HEK293 (cell line): Measurements from ENCODE around the gene MLLT10.

Experiments used
- GLI4 ChIP-seq: fragments of 450-650 bp; formaldehyde crosslinking; IDR thresholded peaks from 2 replicates; pipeline ENCODE4 v1.5.1; 2016; ENCODE audit warnings: missing biosample characterization, missing genetic modification characterization
- HOXC10 ChIP-seq: sonication (generic); formaldehyde crosslinking; IDR thresholded peaks from 2 replicates; pipeline ENCODE4 v1.8.1; 2023; ENCODE audit warnings: mild to moderate bottlenecking, missing genetic modification reagents
- IKZF3 ChIP-seq: fragments of 450-650 bp; IDR thresholded peaks from 2 replicates; pipeline ENCODE4 v1.5.0; 2018; ENCODE audit warnings: missing biosample characterization, mild to moderate bottlenecking, missing genetic modification characterization, moderate library complexity
- PRDM2 ChIP-seq: fragments of 450-650 bp; formaldehyde crosslinking; IDR thresholded peaks from 2 replicates; pipeline ENCODE4 v1.5.1; 2016; ENCODE audit warnings: missing biosample characterization, missing genetic modification characterization, borderline replicate concordance
- PRDM4 ChIP-seq: fragments of 450-650 bp; formaldehyde crosslinking; IDR thresholded peaks from 2 replicates; pipeline ENCODE4 v1.5.1; 2017; ENCODE audit warnings: missing biosample characterization, missing genetic modification characterization
- PRDM6 ChIP-seq: fragments of 450-650 bp; formaldehyde crosslinking; IDR thresholded peaks from 2 replicates; pipeline ENCODE4 v1.5.1; 2017; ENCODE audit warnings: missing biosample characterization, missing genetic modification characterization
- REPIN1 ChIP-seq: fragments of 450-650 bp; formaldehyde crosslinking; IDR thresholded peaks from 2 replicates; pipeline ENCODE4 v1.5.1; 2017; ENCODE audit warnings: missing biosample characterization, missing genetic modification characterization, low read depth
- REST ChIP-seq: fragments of 450-650 bp; formaldehyde crosslinking; IDR thresholded peaks from 2 replicates; pipeline ENCODE4 v1.5.1; 2016; ENCODE audit warnings: missing biosample characterization, missing genetic modification characterization
- SALL2 ChIP-seq: fragments of 450-650 bp; formaldehyde crosslinking; IDR thresholded peaks from 2 replicates; pipeline ENCODE4 v1.5.0; 2017; ENCODE audit warnings: missing biosample characterization, mild to moderate bottlenecking, missing genetic modification characterization, borderline replicate concordance
- SCRT2 ChIP-seq: fragments of 450-650 bp; formaldehyde crosslinking; IDR thresholded peaks from 2 replicates; pipeline ENCODE4 v1.5.1; 2016; ENCODE audit warnings: missing biosample characterization, missing genetic modification characterization
- TCF7L2 ChIP-seq: IDR thresholded peaks from 2 replicates; pipeline ENCODE4 v1.6.1; 2011; ENCODE audit warnings: low read depth, mild to moderate bottlenecking, inconsistent platforms, low read length, moderate library complexity, borderline replicate concordance
- YY1 ChIP-seq: fragments of 450-650 bp; formaldehyde crosslinking; IDR thresholded peaks from 2 replicates; pipeline ENCODE4 v1.5.1; 2018; ENCODE audit warnings: missing biosample characterization, missing genetic modification characterization
- YY2 ChIP-seq: fragments of 450-650 bp; formaldehyde crosslinking; IDR thresholded peaks from 2 replicates; pipeline ENCODE4 v1.5.1; 2016; ENCODE audit warnings: missing biosample characterization, missing genetic modification characterization
- ZNF26 ChIP-seq: fragments of 450-650 bp; formaldehyde crosslinking; IDR thresholded peaks from 2 replicates; pipeline ENCODE4 v1.5.1; 2016; ENCODE audit warnings: missing biosample characterization, missing genetic modification characterization
- ZNF548 ChIP-seq: fragments of 450-650 bp; formaldehyde crosslinking; IDR thresholded peaks from 2 replicates; pipeline ENCODE4 v1.5.1; 2016; ENCODE audit warnings: missing biosample characterization, missing genetic modification characterization
- ZNF654 ChIP-seq: fragments of 450-650 bp; formaldehyde crosslinking; IDR thresholded peaks from 2 replicates; pipeline ENCODE4 v1.5.1; 2016; ENCODE audit warnings: low read depth, missing biosample characterization, missing genetic modification characterization
- ZSCAN16 ChIP-seq: fragments of 450-650 bp; formaldehyde crosslinking; IDR thresholded peaks from 2 replicates; pipeline ENCODE4 v1.5.1; 2016; ENCODE audit warnings: missing biosample characterization, missing genetic modification characterization
- ZSCAN4 ChIP-seq: fragments of 450-650 bp; formaldehyde crosslinking; IDR thresholded peaks from 2 replicates; pipeline ENCODE4 v1.5.1; 2017; ENCODE audit warnings: missing biosample characterization, missing genetic modification characterization
- ZSCAN5A ChIP-seq: fragments of 450-650 bp; formaldehyde crosslinking; IDR thresholded peaks from 2 replicates; pipeline ENCODE4 v1.5.1; 2016; ENCODE audit warnings: missing biosample characterization, missing genetic modification characterization

The MLLT10 gene

GRCh38 chr10:21534604-21535493 is 817 bp downstream of the MLLT10 start (continued):
- TF ChIP-seq PRDM2 (tag by site-specific recombination) (no peak), ZSCAN16 (tag by site-specific recombination) (no peak), GLI4 (tag by site-specific recombination) (no peak), IKZF3 (tag by site-specific recombination) (no peak), ZNF26 (tag by site-specific recombination) (no peak), YY1 (tag by site-specific recombination) (no peak), PRDM6 (tag by site-specific recombination) (no peak), TCF7L2 (no peak), SCRT2 (tag by site-specific recombination) (no peak), ZNF548 (tag by site-specific recombination) (no peak), ZSCAN4 (tag by site-specific recombination) (no peak), ZSCAN5A (tag by site-specific recombination) (no peak), REST (tag by site-specific recombination) (no peak), SALL2 (no peak), HOXC10 (CRISPR knock-in tag) (no peak), YY2 (peak; percentile 44; the same call in 1 of the 2 replicates), PRDM4 (tag by site-specific recombination) (no peak), REPIN1 (no peak), ZNF654 (tag by site-specific recombination) (no peak)
